NCI-H345 treated with DMSO at 0.1 percent for 48 hours (cell line): ENCODE results near the gene CUL2.

Experiments used
- DNase-seq: peaks from one replicate; lab custom pipeline; 2025; ENCODE audit not compliant: unreplicated experiment; lab: John Stamatoyannopoulos, UW

Gene CUL2

GRCh38 chr10:35090162-35090954, at the start of gene CUL2:
Gene CUL2, minus strand, starts transcription at chr10:35090341. Its CDS starts 19,024 bp downstream, at chr10:35071317.
- DNase-seq = peak; percentile 75

GRCh38 chr10:35136263-35136815, 46.2 kb upstream of the CUL2 start:
- DNase-seq = no peak

GRCh38 chr10:35135861-35136260, 45.7 kb upstream of the CUL2 start:
- no peak for DNase-seq

- no peak for DNase-seq
Observed at GRCh38 chr10:35133586-35133985, 43.4 kb upstream of the CUL2 start.

- DNase-seq = no peak
Observed at GRCh38 chr10:35132727-35133126, 42.6 kb upstream of the CUL2 start.

GRCh38 chr10:35130663-35131062, 40.5 kb upstream of the CUL2 start:
- DNase-seq = no peak

GRCh38 chr10:35129185-35129674, 39.1 kb upstream of the CUL2 start:
- no peak for DNase-seq

- no peak for DNase-seq
Observed at GRCh38 chr10:35127289-35127891, 37.2 kb upstream of the CUL2 start.

GRCh38 chr10:35126530-35127288, 36.6 kb upstream of the CUL2 start, which contains the start of gene CREM:
Gene CREM, plus strand, starts transcription at chr10:35126846. Its CDS starts 10,990 bp downstream, at chr10:35137836.
- DNase-seq = peak; percentile 80

GRCh38 chr10:35126062-35126529, 36.0 kb upstream of the CUL2 start:
- no peak for DNase-seq

- DNase-seq = no peak
Observed at GRCh38 chr10:35124540-35124939, 34.4 kb upstream of the CUL2 start.

GRCh38 chr10:35119378-35119777, 29.2 kb upstream of the CUL2 start:
- DNase-seq = no peak

- no peak for DNase-seq
Observed at GRCh38 chr10:35112571-35112970, 22.4 kb upstream of the CUL2 start.

- no peak for DNase-seq
Observed at GRCh38 chr10:35103882-35104281, 13.7 kb upstream of the CUL2 start.

- DNase-seq = no peak
Observed at GRCh38 chr10:35097510-35097909, 7.4 kb upstream of the CUL2 start.

- no peak for DNase-seq
Observed at GRCh38 chr10:35096312-35096711, 6.2 kb upstream of the CUL2 start.

GRCh38 chr10:35092851-35093250, 2.7 kb upstream of the CUL2 start:
- no peak for DNase-seq

GRCh38 chr10:35091994-35092790, 2.1 kb upstream of the CUL2 start:
- no peak for DNase-seq

GRCh38 chr10:35089611-35090161, 455 bp downstream of the CUL2 start:
- DNase-seq = no peak

- DNase-seq = no peak
Observed at GRCh38 chr10:35083242-35083641, 6.9 kb downstream of the CUL2 start.
